HL-60 (cell line): Measurements from ENCODE around the gene FAM83G.

Source experiments
- DNase-seq, 2 experiments: peaks; one replicate each; pipeline ENCODE4 v3.0.0-alpha.2; 2010 to 2020; ENCODE audit warnings: low read depth in 1 of 2, low spot score in 1 of 2
- H3K27ac ChIP-seq: fragments of 250-450 bp; sonication (Bioruptor Pico); replicated peaks from 2 replicates; pipeline ENCODE4 v1.5.1; 2020; ENCODE audit warnings: mild to moderate bottlenecking, moderate library complexity
- H3K27me3 ChIP-seq: fragments of 250-450 bp; sonication (Bioruptor Pico); 2 replicates; pipeline ENCODE4 v1.5.1; 2021; ENCODE audit warnings: mild to moderate bottlenecking, moderate library complexity; ENCODE audit not compliant: insufficient read depth, poor library complexity, severe bottlenecking
- H3K4me3 ChIP-seq: replicated peaks from 2 replicates; pipeline ENCODE4 v1.5.1; 2011; ENCODE audit warnings: mild to moderate bottlenecking, control low read depth, low read length; ENCODE audit not compliant: insufficient read depth
- GABPA ChIP-seq: IDR thresholded peaks from 2 replicates; pipeline ENCODE4 v1.6.1; 2012; ENCODE audit warnings: low read depth
- POLR2AphosphoS5 ChIP-seq: IDR thresholded peaks from 2 replicates; pipeline ENCODE4 v1.6.1; 2012; ENCODE audit warnings: low read depth
- REST ChIP-seq: IDR thresholded peaks from 2 replicates; pipeline ENCODE4 v1.6.1; 2012; ENCODE audit warnings: low read depth; ENCODE audit not compliant: insufficient replicate concordance
- SPI1 ChIP-seq: IDR thresholded peaks from 2 replicates; pipeline ENCODE4 v1.6.1; 2012; ENCODE audit warnings: low read depth, mild to moderate bottlenecking, borderline replicate concordance
- TF ChIP-seq, protein P1 (sequence below): IDR thresholded peaks from one replicate; pipeline ENCODE4 v1.5.1; 2011; ENCODE audit warnings: low read length, control low read depth, inconsistent platforms; ENCODE audit not compliant: insufficient read depth

FAM83G gene

GRCh38 chr17:18986541-18987229 lies 17.9 kb downstream of the FAM83G start:
- no peak overlapping the region for H3K4me3 ChIP-seq
- DNase-seq, result no peak
- no peak overlapping the region for H3K27ac ChIP-seq
- TF ChIP-seq, protein P1, sequence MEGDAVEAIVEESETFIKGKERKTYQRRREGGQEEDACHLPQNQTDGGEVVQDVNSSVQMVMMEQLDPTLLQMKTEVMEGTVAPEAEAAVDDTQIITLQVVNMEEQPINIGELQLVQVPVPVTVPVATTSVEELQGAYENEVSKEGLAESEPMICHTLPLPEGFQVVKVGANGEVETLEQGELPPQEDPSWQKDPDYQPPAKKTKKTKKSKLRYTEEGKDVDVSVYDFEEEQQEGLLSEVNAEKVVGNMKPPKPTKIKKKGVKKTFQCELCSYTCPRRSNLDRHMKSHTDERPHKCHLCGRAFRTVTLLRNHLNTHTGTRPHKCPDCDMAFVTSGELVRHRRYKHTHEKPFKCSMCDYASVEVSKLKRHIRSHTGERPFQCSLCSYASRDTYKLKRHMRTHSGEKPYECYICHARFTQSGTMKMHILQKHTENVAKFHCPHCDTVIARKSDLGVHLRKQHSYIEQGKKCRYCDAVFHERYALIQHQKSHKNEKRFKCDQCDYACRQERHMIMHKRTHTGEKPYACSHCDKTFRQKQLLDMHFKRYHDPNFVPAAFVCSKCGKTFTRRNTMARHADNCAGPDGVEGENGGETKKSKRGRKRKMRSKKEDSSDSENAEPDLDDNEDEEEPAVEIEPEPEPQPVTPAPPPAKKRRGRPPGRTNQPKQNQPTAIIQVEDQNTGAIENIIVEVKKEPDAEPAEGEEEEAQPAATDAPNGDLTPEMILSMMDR, result no peak
- TF ChIP-seq GABPA, result no peak
- no peaks in the 10 kb centered on the region for H3K27me3 ChIP-seq

DNA sequence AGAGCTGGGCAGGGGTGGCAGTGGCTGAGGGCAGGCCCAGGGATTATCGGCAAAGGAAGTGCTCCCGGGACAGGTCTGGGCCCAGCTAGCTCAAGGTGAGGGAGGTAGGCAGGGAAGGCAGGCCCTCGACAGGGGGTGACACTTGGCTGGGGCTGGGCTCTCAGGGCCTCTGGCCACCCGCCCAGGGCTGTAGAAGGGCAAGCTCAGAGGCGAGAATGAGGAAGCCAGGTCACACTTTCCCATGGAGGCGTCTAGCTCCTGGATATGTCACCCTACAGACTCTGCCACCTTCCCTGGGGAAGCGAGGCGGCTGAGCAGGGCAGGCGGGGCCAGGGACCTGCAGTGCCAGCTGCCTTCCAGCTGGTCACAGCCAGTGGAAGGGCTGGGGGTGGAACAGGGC lies 19.1 kb downstream of the FAM83G start:
- no peak overlapping the region for H3K27ac ChIP-seq
- no peak for DNase-seq
- no peaks in the 10 kb centered on the region for H3K27me3 ChIP-seq
- no peak overlapping the region for H3K4me3 ChIP-seq
- TF ChIP-seq POLR2AphosphoS5 (no peak), GABPA (no peak), REST (no peak), SPI1 (no peak)
- TF ChIP-seq, protein P1, result no peak

DNA sequence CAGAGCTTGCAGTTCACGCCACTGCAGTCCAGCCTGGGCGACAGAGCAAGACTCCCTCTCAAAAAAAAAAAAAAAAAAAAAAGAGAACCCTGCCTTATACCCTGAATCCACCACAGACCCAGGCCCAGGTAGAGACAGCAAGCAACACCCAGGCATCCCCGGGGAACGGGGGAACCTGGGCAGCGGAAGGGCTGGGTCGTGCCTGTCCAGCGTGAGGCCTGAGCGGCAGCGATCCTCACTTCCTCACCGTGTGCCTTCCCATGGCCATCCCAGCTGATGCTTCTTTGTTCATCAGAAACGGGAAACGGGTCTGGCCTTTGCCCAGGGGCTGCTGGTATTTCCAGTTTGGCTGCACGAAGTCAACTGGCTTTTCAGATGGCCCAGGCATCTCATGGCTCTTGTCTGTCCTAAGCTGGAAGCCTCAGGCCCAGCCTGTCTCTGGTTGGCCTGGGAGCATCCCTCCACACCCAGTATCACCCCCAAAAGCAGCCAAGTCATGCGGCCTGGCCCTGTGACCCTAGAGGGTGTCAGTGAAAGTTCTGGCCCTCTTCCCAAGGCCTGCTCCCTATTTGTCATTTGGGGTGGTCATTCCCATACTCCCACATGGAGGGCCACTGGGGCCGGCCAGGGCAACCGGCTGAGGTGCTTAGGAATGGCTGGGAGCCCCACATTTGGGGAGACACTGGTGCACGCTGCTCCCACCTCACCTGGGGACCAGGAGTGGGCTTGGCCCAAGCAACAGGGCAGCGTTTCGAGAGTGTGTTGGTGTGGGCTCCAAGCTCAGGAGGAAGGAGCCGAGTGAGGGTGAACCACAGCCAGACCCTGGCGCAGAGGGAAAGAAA lies 20.1 kb downstream of the FAM83G start:
- no peak for DNase-seq
- TF ChIP-seq REST (no peak), SPI1 (no peak), POLR2AphosphoS5 (no peak), GABPA (no peak)
- TF ChIP-seq, protein P1, result no peak
- Histone ChIP-seq H3K4me3 (no peak overlapping the region), H3K27ac (no peak overlapping the region), H3K27me3 (no peaks in the 10 kb centered on the region)
